GM06990 (cell line): ENCODE data around the gene IL32.

Source experiments
- DNase-seq: peaks from one replicate; pipeline ENCODE4 v3.0.0-alpha.2; 2011; ENCODE audit not compliant: insufficient read length; ENCODE audit errors: extremely low read depth
- H3K27me3 ChIP-seq: replicated peaks from 2 replicates; pipeline ENCODE4 v1.6.0; 2011; ENCODE audit warnings: low read length; ENCODE audit not compliant: control insufficient read depth, insufficient read depth
- H3K36me3 ChIP-seq: 2 replicates; pipeline ENCODE4 v1.5.1; 2011; ENCODE audit warnings: low read length; ENCODE audit not compliant: control insufficient read depth, insufficient read depth
- H3K4me3 ChIP-seq: replicated peaks from 2 replicates; pipeline ENCODE4 v1.5.1; 2011; ENCODE audit warnings: low read depth, mild to moderate bottlenecking, control low read depth, low read length
- CTCF ChIP-seq: IDR thresholded peaks from 2 replicates; pipeline ENCODE4 v1.5.1; 2011; ENCODE audit warnings: low read length, control low read depth, mild to moderate bottlenecking, inconsistent platforms; ENCODE audit not compliant: insufficient read depth, poor library complexity, severe bottlenecking

IL32 gene

DNA sequence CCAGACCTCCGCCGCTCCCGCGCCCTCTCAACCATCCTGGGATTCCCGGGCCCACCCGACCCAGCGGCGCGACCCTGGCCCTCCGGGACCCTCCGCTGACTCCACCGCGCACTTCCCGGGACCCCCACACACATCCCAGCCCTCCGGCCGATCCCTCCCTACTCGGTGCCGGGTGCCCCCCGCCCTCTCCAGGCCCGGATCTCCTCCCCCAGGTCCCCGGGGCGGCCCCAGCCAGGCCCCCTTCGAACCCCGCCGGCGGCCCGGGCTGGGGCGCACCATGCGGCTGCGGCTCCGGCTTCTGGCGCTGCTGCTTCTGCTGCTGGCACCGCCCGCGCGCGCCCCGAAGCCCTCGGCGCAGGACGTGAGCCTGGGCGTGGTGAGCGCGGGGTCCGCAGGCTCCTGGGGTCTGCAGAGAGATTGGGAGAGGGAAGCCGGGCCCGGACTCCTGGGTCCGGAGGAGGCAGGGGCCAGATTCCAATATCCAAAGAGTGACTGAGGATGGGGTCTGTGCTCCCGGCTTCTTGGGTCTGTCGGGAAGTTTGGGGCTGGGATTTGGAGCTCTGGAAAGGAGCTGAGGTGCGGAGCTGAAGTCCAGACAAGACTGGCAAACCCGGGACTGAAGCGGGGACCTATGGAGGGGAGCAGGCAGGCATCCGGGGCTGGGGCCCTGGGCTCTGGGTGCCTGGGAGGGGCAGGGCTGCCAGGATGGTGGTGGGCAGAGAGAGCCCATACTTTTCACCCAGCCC, 18.6 kb upstream of the IL32 start:
- peak overlapping the region; percentile 62 for H3K4me3 ChIP-seq

DNA sequence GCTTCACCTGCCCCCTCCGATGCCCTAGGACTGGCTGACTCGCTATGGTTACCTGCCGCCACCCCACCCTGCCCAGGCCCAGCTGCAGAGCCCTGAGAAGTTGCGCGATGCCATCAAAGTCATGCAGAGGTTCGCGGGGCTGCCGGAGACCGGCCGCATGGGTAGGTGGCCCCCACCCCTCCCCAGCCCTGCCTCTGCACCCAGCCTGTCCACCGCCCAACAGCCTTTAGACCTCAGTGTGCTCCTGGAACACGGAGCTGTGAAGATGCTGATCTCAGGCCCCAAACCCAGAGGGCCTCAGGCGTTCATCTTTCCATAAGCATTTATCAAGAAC, 18.1 kb upstream of the IL32 start:
- no peak for TF ChIP-seq CTCF
- Histone ChIP-seq H3K4me3 (no peak overlapping the region), H3K36me3 (no peaks in the 10 kb centered on the region), H3K27me3 (no peaks in the 10 kb centered on the region; the same call in 1 of the 2 replicates)
- DNase-seq = no peak

More for the DNA sequence above, 18.6 kb upstream of the IL32 start:
- DNase-seq = no peak
- no peaks in the 10 kb centered on the region; the same call in 1 of the 2 replicates for H3K27me3 ChIP-seq
- H3K36me3 ChIP-seq = no peaks in the 10 kb centered on the region
- TF ChIP-seq CTCF = no peak

DNA sequence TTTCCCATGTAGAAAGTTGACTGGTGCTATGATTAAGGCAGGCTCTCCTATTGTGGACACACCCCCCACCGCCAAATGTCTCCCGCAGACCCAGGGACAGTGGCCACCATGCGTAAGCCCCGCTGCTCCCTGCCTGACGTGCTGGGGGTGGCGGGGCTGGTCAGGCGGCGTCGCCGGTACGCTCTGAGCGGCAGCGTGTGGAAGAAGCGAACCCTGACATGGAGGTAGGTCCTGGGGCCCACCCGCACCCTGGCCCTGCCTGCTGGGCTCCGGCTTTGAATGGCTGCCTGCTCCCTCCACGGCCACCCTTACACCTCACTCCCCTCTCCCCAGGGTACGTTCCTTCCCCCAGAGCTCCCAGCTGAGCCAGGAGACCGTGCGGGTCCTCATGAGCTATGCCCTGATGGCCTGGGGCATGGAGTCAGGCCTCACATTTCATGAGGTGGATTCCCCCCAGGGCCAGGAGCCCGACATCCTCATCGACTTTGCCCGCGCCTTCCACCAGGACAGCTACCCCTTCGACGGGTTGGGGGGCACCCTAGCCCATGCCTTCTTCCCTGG, 15.4 kb upstream of the IL32 start:
- TF ChIP-seq CTCF = no peak
- no peaks in the 10 kb centered on the region; the same call in 1 of the 2 replicates for H3K27me3 ChIP-seq
- no peak for DNase-seq
- no peaks in the 10 kb centered on the region for H3K36me3 ChIP-seq
- H3K4me3 ChIP-seq = no peak overlapping the region

- H3K36me3 ChIP-seq = no peaks in the 10 kb centered on the region
- no peaks in the 10 kb centered on the region; the same call in 1 of the 2 replicates for H3K27me3 ChIP-seq
- no peak for DNase-seq
- TF ChIP-seq CTCF = no peak
- H3K4me3 ChIP-seq = no peak overlapping the region
Measured at GRCh38 chr16:3050487-3050886, 15.0 kb upstream of the IL32 start.

DNA sequence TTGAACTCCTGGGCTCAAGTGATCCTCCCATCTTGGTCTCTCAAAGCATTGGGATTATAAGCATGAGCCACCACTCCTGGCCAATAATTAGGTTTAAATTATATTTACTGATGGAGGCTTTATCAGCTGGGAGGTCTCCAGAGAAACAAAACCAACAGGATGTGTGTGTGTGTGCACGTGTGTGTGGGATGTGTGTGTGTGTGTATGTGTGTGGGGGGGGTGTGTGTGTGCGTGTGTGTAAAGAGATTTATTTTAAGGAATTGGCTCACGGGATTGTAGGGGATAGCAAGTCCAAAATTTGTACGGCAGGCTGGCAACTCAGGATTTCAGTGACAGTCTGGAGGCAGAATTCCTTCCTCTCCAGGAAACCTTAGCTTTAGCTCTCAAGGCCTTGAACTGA, 14.4 kb upstream of the IL32 start:
- DNase-seq = no peak
- H3K36me3 ChIP-seq = no peaks in the 10 kb centered on the region
- no peaks in the 10 kb centered on the region; the same call in 1 of the 2 replicates for H3K27me3 ChIP-seq
- H3K4me3 ChIP-seq = no peak overlapping the region
- TF ChIP-seq CTCF = no peak
